ENCODE measurements around the gene USP4. TPM values are rescaled to one million over a fixed set of nuclear protein-coding genes. Genes with fewer than 3 reads are reported as not detected.

The USP4 gene
- total and polyA plus RNA-seq, 2 experiments from 2014 or later: 16.9 to 20.3 TPM

DNA sequence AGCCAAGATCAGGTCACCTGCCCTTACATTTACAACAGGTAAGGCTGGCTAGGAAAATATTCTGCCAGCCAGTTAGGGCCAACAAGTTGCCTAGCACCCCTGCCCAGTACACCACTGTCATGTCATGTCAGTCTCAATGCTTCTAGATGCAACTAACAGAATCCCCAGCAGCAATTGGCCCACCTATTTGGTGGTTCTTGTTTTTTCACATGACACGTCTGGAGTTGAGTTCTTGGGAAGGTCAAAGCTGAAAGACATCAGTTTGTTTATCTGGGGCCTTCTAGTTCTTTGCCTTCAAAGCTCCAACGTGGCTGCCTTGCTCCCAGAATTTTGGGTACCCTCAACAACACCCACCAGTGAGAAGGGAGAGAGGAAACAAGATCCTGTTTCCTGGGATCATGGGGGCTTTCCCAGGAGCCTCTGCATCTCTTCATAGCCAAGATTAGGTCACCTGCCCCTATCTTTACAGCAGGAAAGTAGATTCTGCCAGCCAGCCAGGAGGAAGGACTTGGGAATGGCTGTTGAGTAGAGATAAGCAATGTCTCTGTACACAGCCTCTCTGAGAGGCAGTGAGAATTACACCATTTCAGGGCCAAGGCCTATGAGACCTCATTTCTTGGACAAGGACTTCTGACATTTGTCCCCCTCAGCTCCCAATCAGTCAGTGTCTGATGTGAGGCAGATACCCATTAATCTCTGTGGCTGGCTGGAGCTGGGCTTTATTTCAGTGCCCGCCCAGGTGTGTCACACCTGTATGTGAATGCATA is 9.7 kb upstream of the USP4 start:
- no peak overlapping the region for H3K4me3 Mint-ChIP-seq
- DNase-seq (ENCODE audit: low spot score) (no peak), ATAC-seq (no peak)
- Histone ChIP-seq H2AFZ (no peak overlapping the region), H3K27ac (ENCODE audit: low read depth) (no peak overlapping the region), H3K4me1 (ENCODE audit: insufficient read depth) (no peaks in the 10 kb centered on the region), H3K4me3 (no peak overlapping the region), H3K36me3 (ENCODE audit: insufficient read depth) (no peaks in the 10 kb centered on the region), H3K27me3 (ENCODE audit: insufficient read depth) (no peaks in the 10 kb centered on the region), H3K79me2 (replicated peaks; ENCODE audit: insufficient read depth) (no peaks in the 10 kb centered on the region), H3F3A (replicated peaks; ENCODE audit: low read depth) (no peaks in the 10 kb centered on the region), H3K4me2 (no peak overlapping the region), H4K20me1 (replicated peaks; ENCODE audit: insufficient read depth) (no peaks in the 10 kb centered on the region), H3K9me2 (ENCODE audit: insufficient read depth) (no peaks in the 10 kb centered on the region)
- peaks cover 3% of the 10 kb centered on the region; the same call in 1 of the 3 replicates for H3K4me1 Mint-ChIP-seq
- TF ChIP-seq EZH2 (IDR thresholded peaks at IDR 0.05; ENCODE audit: low read depth, unreplicated experiment) (no peak), EZH2phosphoT487 (IDR thresholded peaks at IDR 0.05; ENCODE audit: unreplicated experiment) (no peak), ZNF114 (CRISPR knock-in tag; IDR thresholded peaks at IDR 0.05) (no peak), STAT1 (IDR thresholded peaks at IDR 0.05; ENCODE audit: unreplicated experiment) (no peak), ZNF462 (CRISPR knock-in tag; IDR thresholded peaks at IDR 0.05) (no peak), ZNF331 (CRISPR knock-in tag; IDR thresholded peaks at IDR 0.05; ENCODE audit: low read depth) (no peak), POLR2AphosphoS5 (IDR thresholded peaks at IDR 0.05; ENCODE audit: low read depth) (no peak), CREB1 (CRISPR knock-in tag; IDR thresholded peaks at IDR 0.05; ENCODE audit: low read depth) (no peak), NANOG (IDR thresholded peaks at IDR 0.05; ENCODE audit: borderline replicate concordance) (no peak), CTCF (conservative IDR thresholded peaks at IDR 0.05; ENCODE audit: low read depth in 2 of 2) (no peak), JUNB (IDR thresholded peaks at IDR 0.05; ENCODE audit: unreplicated experiment) (no peak)
- TF ChIP-seq, protein P1, sequence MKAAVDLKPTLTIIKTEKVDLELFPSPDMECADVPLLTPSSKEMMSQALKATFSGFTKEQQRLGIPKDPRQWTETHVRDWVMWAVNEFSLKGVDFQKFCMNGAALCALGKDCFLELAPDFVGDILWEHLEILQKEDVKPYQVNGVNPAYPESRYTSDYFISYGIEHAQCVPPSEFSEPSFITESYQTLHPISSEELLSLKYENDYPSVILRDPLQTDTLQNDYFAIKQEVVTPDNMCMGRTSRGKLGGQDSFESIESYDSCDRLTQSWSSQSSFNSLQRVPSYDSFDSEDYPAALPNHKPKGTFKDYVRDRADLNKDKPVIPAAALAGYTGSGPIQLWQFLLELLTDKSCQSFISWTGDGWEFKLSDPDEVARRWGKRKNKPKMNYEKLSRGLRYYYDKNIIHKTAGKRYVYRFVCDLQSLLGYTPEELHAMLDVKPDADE (IDR thresholded peaks at IDR 0.05): no peak
- TF ChIP-seq, protein P2, sequence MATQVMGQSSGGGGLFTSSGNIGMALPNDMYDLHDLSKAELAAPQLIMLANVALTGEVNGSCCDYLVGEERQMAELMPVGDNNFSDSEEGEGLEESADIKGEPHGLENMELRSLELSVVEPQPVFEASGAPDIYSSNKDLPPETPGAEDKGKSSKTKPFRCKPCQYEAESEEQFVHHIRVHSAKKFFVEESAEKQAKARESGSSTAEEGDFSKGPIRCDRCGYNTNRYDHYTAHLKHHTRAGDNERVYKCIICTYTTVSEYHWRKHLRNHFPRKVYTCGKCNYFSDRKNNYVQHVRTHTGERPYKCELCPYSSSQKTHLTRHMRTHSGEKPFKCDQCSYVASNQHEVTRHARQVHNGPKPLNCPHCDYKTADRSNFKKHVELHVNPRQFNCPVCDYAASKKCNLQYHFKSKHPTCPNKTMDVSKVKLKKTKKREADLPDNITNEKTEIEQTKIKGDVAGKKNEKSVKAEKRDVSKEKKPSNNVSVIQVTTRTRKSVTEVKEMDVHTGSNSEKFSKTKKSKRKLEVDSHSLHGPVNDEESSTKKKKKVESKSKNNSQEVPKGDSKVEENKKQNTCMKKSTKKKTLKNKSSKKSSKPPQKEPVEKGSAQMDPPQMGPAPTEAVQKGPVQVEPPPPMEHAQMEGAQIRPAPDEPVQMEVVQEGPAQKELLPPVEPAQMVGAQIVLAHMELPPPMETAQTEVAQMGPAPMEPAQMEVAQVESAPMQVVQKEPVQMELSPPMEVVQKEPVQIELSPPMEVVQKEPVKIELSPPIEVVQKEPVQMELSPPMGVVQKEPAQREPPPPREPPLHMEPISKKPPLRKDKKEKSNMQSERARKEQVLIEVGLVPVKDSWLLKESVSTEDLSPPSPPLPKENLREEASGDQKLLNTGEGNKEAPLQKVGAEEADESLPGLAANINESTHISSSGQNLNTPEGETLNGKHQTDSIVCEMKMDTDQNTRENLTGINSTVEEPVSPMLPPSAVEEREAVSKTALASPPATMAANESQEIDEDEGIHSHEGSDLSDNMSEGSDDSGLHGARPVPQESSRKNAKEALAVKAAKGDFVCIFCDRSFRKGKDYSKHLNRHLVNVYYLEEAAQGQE (IDR thresholded peaks at IDR 0.05; ENCODE audit: unreplicated experiment): no peak
- H3K27ac Mint-ChIP-seq: no peak overlapping the region
- H3K9me3 Mint-ChIP-seq: peaks cover 2% of the 10 kb centered on the region; the same call in 1 of the 3 replicates
- peaks cover 8% of the 10 kb centered on the region for H3K36me3 Mint-ChIP-seq (ENCODE audit: low read depth)
- peaks cover 5% of the 10 kb centered on the region for H3K27me3 Mint-ChIP-seq (ENCODE audit: insufficient read depth, low read depth, poor library complexity)

Data from GM23338 (cell line).